Right lobe of liver (tissue), 6 donors: ENCODE measurements around the gene RPL6. TPM values are rescaled to one million over a fixed set of nuclear protein-coding genes. Genes with fewer than 3 reads are reported as not detected.

Experiments
- ATAC-seq, 4 donors: fragments of 200-7000 bp; cut with Tn5 transposase; one replicate each; pipeline ENCODE4 v1.9.1; 2020; ENCODE audit warnings: mild to moderate bottlenecking in 4 of 4, moderate library complexity in 4 of 4
- DNase-seq, 3 donors: peaks; one replicate each; pipeline ENCODE4 v3.0.0-alpha.2; 2020
- H3K27ac ChIP-seq, 3 donors: fragments of 200-600 bp; one replicate each; pipeline ENCODE4 v1.8.0; 2022
- H3K27me3 ChIP-seq, 2 donors: fragments of 200-600 bp; one replicate each; pipeline ENCODE4 v1.8.0; 2022
- H3K36me3 ChIP-seq, 4 donors: fragments of 200-600 bp; sonication (generic) in 1 of 4; one replicate each; pipeline versions ENCODE4 v1.5.1 to v1.8.0; 2017 to 2022; ENCODE audit warnings: control low read depth in 1 of 4
- H3K4me1 ChIP-seq, 4 donors: fragments of 200-600 bp; sonication (generic) in 1 of 4; one replicate each; pipeline versions ENCODE4 v1.5.1 to v1.8.0; 2017 to 2022; ENCODE audit warnings: control low read depth in 1 of 4
- H3K4me3 ChIP-seq, 3 donors: fragments of 200-600 bp; one replicate each; pipeline ENCODE4 v1.8.0; 2022
- H3K9me3 ChIP-seq, 4 donors: fragments of 200-600 bp; sonication (generic) in 1 of 4; one replicate each; pipeline versions ENCODE4 v1.5.1 to v1.8.0; 2017 to 2022; ENCODE audit warnings: control low read depth in 1 of 4
- CTCF ChIP-seq, 4 donors: fragments of 200-600 bp in 3 of 4; fragments of 450-650 bp in 1 of 4; IDR thresholded peaks; one replicate each; pipeline versions ENCODE4 v1.5.1 to v1.8.0; 2016 to 2022; ENCODE audit warnings: antibody characterized with exemption in 4 of 4, mild to moderate bottlenecking in 2 of 4
- POLR2A ChIP-seq: fragments of 450-650 bp; IDR thresholded peaks from one replicate; pipeline ENCODE4 v1.6.1; 2017; ENCODE audit warnings: antibody characterized with exemption, mild to moderate bottlenecking
- WGBS: methylation state at CpG from one replicate; pipeline ENCODE4 v1.1.6; 2018; ENCODE audit warnings: low coverage, low lambda C conversion rate; ENCODE audit not compliant: insufficient coverage; ENCODE audit errors: missing lambda C conversion rate; 5-methylcytosine and 5-hydroxymethylcytosine counted together
- intact Hi-C, 2 donors: fragments of 100-400 bp; cut with DNase I; formaldehyde crosslinking; loops; one replicate each; pipeline versions ENCODE4 v1.11.2 to v1.14.1; 2022
- total RNA-seq, 6 experiments: library from RNA; depleted of rRNA in 2 of 6; stranded (reverse); fragments of >200 nt in 2 of 6; fragmentation: NEBNext Ultra II Directional in 3 of 6; extraction: Animal tissue kit (Norgen Biotek cat#: 25700) in 3 of 6; gene quantifications; one replicate each; pipeline versions ENCODE4 v1.1.0 to v1.2.4, GENCODE V29; 2016 to 2023
- donor health status: DM: no; HTN: yes; CAD: no.
- donor health status: DM: no; HTN: no; CAD: no.
- donor health status: DM: no; HTN: no; CAD: no.
- donor health status: DM: no; HTN: yes; CAD: no.
- donor health status: DM: no; HTN: yes; CAD: no.

The RPL6 gene
- total RNA-seq, 6 experiments from 2014 or later: 393 to 887 (median 470) TPM

GRCh38 chr12:112370868-112371510, 38.4 kb downstream of the RPL6 start:
- Histone ChIP-seq H3K36me3 (peaks cover 0 to 4% (median 0%) of the 10 kb centered on the region in 4 donors), H3K27me3 (no peaks in the 10 kb centered on the region), H3K4me3 (no peak overlapping the region), H3K4me1 (no peaks in the 10 kb centered on the region), H3K27ac (no peak overlapping the region), H3K9me3 (no peaks in the 10 kb centered on the region)
- no peak for DNase-seq
- TF ChIP-seq POLR2A (no peak), CTCF (IDR thresholded peaks at IDR 0.05) (no peak)
- peak in 1 of 4 donors; percentile 11 for ATAC-seq
- intact Hi-C loops: no loop called here
- 69% methylated on average over 8 of the region's 8 CpGs for WGBS

- no peaks in the 10 kb centered on the region for H3K4me1 ChIP-seq
- no peak overlapping the region for H3K4me3 ChIP-seq
- intact Hi-C loops: no loop called here
- no peaks in the 10 kb centered on the region for H3K27me3 ChIP-seq
- DNase-seq (no peak), ATAC-seq (no peak)
- WGBS: 30% methylated on average over 1 of the region's 1 CpG
- no peaks in the 10 kb centered on the region for H3K9me3 ChIP-seq
- peaks cover 0 to 4% (median 0%) of the 10 kb centered on the region in 4 donors for H3K36me3 ChIP-seq
- no peak overlapping the region for H3K27ac ChIP-seq
- TF ChIP-seq CTCF (IDR thresholded peaks at IDR 0.05): no peak
- no peak for TF ChIP-seq POLR2A
Observed at GRCh38 chr12:112370199-112370598, 39.2 kb downstream of the RPL6 start.

- Histone ChIP-seq H3K36me3 (no peaks in the 10 kb centered on the region), H3K27ac (no peak overlapping the region), H3K4me3 (no peak overlapping the region), H3K27me3 (no peaks in the 10 kb centered on the region), H3K9me3 (no peaks in the 10 kb centered on the region), H3K4me1 (no peaks in the 10 kb centered on the region)
- WGBS: 100% methylated on average over 4 of the region's 6 CpGs
- ATAC-seq: no peak
- intact Hi-C loops: no loop called here
- no peak for TF ChIP-seq CTCF (IDR thresholded peaks at IDR 0.05)
- TF ChIP-seq POLR2A: no peak
- no peak for DNase-seq
Observed at GRCh38 chr12:112368856-112369255, 40.5 kb downstream of the RPL6 start.

- Histone ChIP-seq H3K4me1 (no peaks in the 10 kb centered on the region), H3K9me3 (no peaks in the 10 kb centered on the region), H3K36me3 (no peaks in the 10 kb centered on the region), H3K27me3 (no peaks in the 10 kb centered on the region), H3K27ac (no peak overlapping the region), H3K4me3 (no peak overlapping the region)
- TF ChIP-seq CTCF (IDR thresholded peaks at IDR 0.05) (no peak), POLR2A (no peak)
- ATAC-seq: no peak
- 70% methylated on average over 3 of the region's 3 CpGs for WGBS
- intact Hi-C loops: no loop called here
- no peak for DNase-seq
Observed at GRCh38 chr12:112367965-112368364, 41.4 kb downstream of the RPL6 start.
